Measurements from ENCODE around the gene ATP6V0A1.

- TF ChIP-seq POLR2AphosphoS5 (IDR thresholded peaks at IDR 0.05), result no peak
- TF ChIP-seq, protein P1, sequence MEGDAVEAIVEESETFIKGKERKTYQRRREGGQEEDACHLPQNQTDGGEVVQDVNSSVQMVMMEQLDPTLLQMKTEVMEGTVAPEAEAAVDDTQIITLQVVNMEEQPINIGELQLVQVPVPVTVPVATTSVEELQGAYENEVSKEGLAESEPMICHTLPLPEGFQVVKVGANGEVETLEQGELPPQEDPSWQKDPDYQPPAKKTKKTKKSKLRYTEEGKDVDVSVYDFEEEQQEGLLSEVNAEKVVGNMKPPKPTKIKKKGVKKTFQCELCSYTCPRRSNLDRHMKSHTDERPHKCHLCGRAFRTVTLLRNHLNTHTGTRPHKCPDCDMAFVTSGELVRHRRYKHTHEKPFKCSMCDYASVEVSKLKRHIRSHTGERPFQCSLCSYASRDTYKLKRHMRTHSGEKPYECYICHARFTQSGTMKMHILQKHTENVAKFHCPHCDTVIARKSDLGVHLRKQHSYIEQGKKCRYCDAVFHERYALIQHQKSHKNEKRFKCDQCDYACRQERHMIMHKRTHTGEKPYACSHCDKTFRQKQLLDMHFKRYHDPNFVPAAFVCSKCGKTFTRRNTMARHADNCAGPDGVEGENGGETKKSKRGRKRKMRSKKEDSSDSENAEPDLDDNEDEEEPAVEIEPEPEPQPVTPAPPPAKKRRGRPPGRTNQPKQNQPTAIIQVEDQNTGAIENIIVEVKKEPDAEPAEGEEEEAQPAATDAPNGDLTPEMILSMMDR (IDR thresholded peaks at IDR 0.05 in 8 of 11, conservative IDR thresholded peaks at IDR 0.05 in 3 of 11), result no peak
Observed at GRCh38 chr17:42571435-42572225, 113.0 kb downstream of the ATP6V0A1 start.

Data from spleen (tissue), 7 donors.